ENCODE results near the gene USP15. TPM values are rescaled to one million over a fixed set of nuclear protein-coding genes. Genes with fewer than 3 reads are reported as not detected.
"Not testable (repeated sequence)": the region's sequence is repeated elsewhere in the genome, so short reads cannot be mapped to it uniquely, and the experiment has no call there.

The USP15 gene
- total RNA-seq, 1 experiment from 2014 or later = 35.3 TPM

DNA sequence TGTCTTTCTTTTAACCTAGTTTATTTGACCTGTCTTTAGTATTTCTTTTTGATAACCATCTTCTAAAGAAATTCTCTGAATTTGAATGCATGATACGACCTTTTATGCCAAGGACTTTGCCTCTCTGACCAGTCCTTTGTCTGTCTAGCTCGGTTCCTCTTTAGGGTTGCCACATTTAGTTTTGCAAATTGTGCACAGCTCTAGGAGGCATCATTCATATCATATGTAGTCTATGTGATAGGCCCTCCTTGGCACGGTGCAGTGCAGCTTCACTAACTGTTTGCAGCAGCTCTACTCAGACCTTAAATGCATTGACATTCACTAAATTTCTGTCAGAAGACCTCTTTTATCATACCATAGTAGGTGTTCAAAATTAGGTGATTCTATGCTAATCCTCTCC is 75.6 kb downstream of the USP15 start:
- no peak overlapping the region for H2BK12ac ChIP-seq (ENCODE audit: insufficient read length, low read depth, low read length)
- H3K9me3 ChIP-seq (ENCODE audit: control insufficient read depth, low read depth, low read length) = no peaks in the 10 kb centered on the region
- H3K27ac ChIP-seq (ENCODE audit: insufficient read length, low read depth, low read length) = no peak overlapping the region

GRCh38 chr12:62337643-62338042 is 77.4 kb downstream of the USP15 start:
- H3K4me1 ChIP-seq (ENCODE audit: insufficient read depth, low read length); H3K4me3 Mint-ChIP-seq; H2BK120ac ChIP-seq (ENCODE audit: low read depth, low read length, poor library complexity, severe bottlenecking); H3K23ac ChIP-seq (ENCODE audit: insufficient read length, low read depth, low read length); DNase-seq; H3K9ac ChIP-seq (ENCODE audit: extremely low read depth, insufficient read length, low read length); H4K8ac ChIP-seq (replicated peaks; ENCODE audit: insufficient read length, low read depth, low read length); H3K18ac ChIP-seq (ENCODE audit: insufficient read length, low read depth, low read length); H2BK12ac ChIP-seq (ENCODE audit: insufficient read length, low read depth, low read length); H2BK20ac ChIP-seq (ENCODE audit: low read depth, low read length, poor library complexity, severe bottlenecking); H3K27ac ChIP-seq (ENCODE audit: insufficient read length, low read depth, low read length); H3K4ac ChIP-seq (ENCODE audit: low read depth, low read length); H2BK15ac ChIP-seq (ENCODE audit: low read depth, low read length); H3K9me3 ChIP-seq (ENCODE audit: control insufficient read depth, low read depth, low read length); H4K20me1 ChIP-seq (ENCODE audit: control insufficient read depth, insufficient read depth, insufficient read length); H2AFZ ChIP-seq (ENCODE audit: low read length); H3K27ac Mint-ChIP-seq; H3K23me2 ChIP-seq (ENCODE audit: insufficient read length, low read depth, low read length, poor library complexity, severe bottlenecking); H3K79me1 ChIP-seq (ENCODE audit: insufficient read depth, low read depth, low read length, poor library complexity, severe bottlenecking); H3K79me2 ChIP-seq (ENCODE audit: insufficient read depth, low read length); H3K14ac ChIP-seq (ENCODE audit: insufficient read depth, low read length); H3K4me1 Mint-ChIP-seq; H2BK5ac ChIP-seq (ENCODE audit: insufficient read length, low read length); H2AK5ac ChIP-seq (ENCODE audit: insufficient read length, low read length); H4K5ac ChIP-seq (ENCODE audit: insufficient read length, low read depth, low read length); H3K56ac ChIP-seq (ENCODE audit: insufficient read length, low read depth, low read length); H3K27me3 ChIP-seq (ENCODE audit: insufficient read depth, low read length); H3T11ph ChIP-seq (ENCODE audit: low read length); H3K9me3 Mint-ChIP-seq; H4K91ac ChIP-seq (ENCODE audit: insufficient read length, low read depth, low read length); H3K27me3 Mint-ChIP-seq (ENCODE audit: low read depth); H3K4me2 ChIP-seq (ENCODE audit: insufficient read depth, insufficient read length, low read length): not testable (repeated sequence)
- H3K36me3 Mint-ChIP-seq (ENCODE audit: insufficient read depth in 1 of 3, low read depth in 3 of 3) = peaks cover 13 to 17% (median 14%) of the 10 kb centered on the region in 3 experiments

More for the DNA sequence above, 75.6 kb downstream of the USP15 start:
- Histone ChIP-seq H3T11ph (ENCODE audit: low read length) (no peak overlapping the region), H2BK120ac (ENCODE audit: low read depth, low read length, poor library complexity, severe bottlenecking) (no peak overlapping the region), H3K18ac (ENCODE audit: insufficient read length, low read depth, low read length) (no peak overlapping the region), H4K20me1 (ENCODE audit: control insufficient read depth, insufficient read depth, insufficient read length) (no peaks in the 10 kb centered on the region), H4K91ac (ENCODE audit: insufficient read length, low read depth, low read length) (no peak overlapping the region), H3K4ac (ENCODE audit: low read depth, low read length) (no peak overlapping the region), H2BK20ac (ENCODE audit: low read depth, low read length, poor library complexity, severe bottlenecking) (no peak overlapping the region), H3K9ac (ENCODE audit: extremely low read depth, insufficient read length, low read length) (no peak overlapping the region), H3K23ac (ENCODE audit: insufficient read length, low read depth, low read length) (no peak overlapping the region), H3K27me3 (ENCODE audit: insufficient read depth, low read length) (no peaks in the 10 kb centered on the region), H4K8ac (replicated peaks; ENCODE audit: insufficient read length, low read depth, low read length) (no peak overlapping the region), H2AFZ (ENCODE audit: low read length) (no peak overlapping the region), H2AK5ac (ENCODE audit: insufficient read length, low read length) (no peak overlapping the region), H3K79me1 (ENCODE audit: insufficient read depth, low read depth, low read length, poor library complexity, severe bottlenecking) (no peaks in the 10 kb centered on the region), H3K4me1 (ENCODE audit: insufficient read depth, low read length) (no peaks in the 10 kb centered on the region), H3K23me2 (ENCODE audit: insufficient read length, low read depth, low read length, poor library complexity, severe bottlenecking) (no peaks in the 10 kb centered on the region), H3K79me2 (ENCODE audit: insufficient read depth, low read length) (no peaks in the 10 kb centered on the region), H3K4me2 (ENCODE audit: insufficient read depth, insufficient read length, low read length) (no peak overlapping the region), H3K56ac (ENCODE audit: insufficient read length, low read depth, low read length) (no peak overlapping the region), H4K5ac (ENCODE audit: insufficient read length, low read depth, low read length) (no peak overlapping the region), H2BK15ac (ENCODE audit: low read depth, low read length) (no peak overlapping the region), H2BK5ac (ENCODE audit: insufficient read length, low read length) (no peak overlapping the region), H3K14ac (ENCODE audit: insufficient read depth, low read length) (no peak overlapping the region)
- TF ChIP-seq, protein P1, sequence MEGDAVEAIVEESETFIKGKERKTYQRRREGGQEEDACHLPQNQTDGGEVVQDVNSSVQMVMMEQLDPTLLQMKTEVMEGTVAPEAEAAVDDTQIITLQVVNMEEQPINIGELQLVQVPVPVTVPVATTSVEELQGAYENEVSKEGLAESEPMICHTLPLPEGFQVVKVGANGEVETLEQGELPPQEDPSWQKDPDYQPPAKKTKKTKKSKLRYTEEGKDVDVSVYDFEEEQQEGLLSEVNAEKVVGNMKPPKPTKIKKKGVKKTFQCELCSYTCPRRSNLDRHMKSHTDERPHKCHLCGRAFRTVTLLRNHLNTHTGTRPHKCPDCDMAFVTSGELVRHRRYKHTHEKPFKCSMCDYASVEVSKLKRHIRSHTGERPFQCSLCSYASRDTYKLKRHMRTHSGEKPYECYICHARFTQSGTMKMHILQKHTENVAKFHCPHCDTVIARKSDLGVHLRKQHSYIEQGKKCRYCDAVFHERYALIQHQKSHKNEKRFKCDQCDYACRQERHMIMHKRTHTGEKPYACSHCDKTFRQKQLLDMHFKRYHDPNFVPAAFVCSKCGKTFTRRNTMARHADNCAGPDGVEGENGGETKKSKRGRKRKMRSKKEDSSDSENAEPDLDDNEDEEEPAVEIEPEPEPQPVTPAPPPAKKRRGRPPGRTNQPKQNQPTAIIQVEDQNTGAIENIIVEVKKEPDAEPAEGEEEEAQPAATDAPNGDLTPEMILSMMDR (conservative IDR thresholded peaks at IDR 0.05) = no peak
- Mint-ChIP-seq H3K4me3 (no peak overlapping the region), H3K4me1 (no peaks in the 10 kb centered on the region), H3K27ac (no peak overlapping the region), H3K9me3 (peaks cover 9% of the 10 kb centered on the region in 2 experiments), H3K36me3 (ENCODE audit: insufficient read depth in 1 of 3, low read depth in 3 of 3) (peaks cover 13 to 17% (median 14%) of the 10 kb centered on the region in 3 experiments), H3K27me3 (ENCODE audit: low read depth) (no peaks in the 10 kb centered on the region)
- no peak for DNase-seq
- WGBS (ENCODE audit: extremely low coverage, insufficient read length, low lambda C conversion rate) = no CpG with 5 or more reads among the region's 3 CpGs
